T-helper 2 cell treated with Interferon-gamma antibody and Interleukin-4, amounts not matched to agents 100 ng/mL and 5 ng/mL, for 36 hours (primary cell): ENCODE measurements around the gene ASCC1. TPM values are rescaled to one million over a fixed set of nuclear protein-coding genes. Genes with fewer than 3 reads are reported as not detected.
"Not testable (repeated sequence)": the region's sequence is repeated elsewhere in the genome, so short reads cannot be mapped to it uniquely, and the experiment has no call there.

ENCODE experiments used
- intact Hi-C: fragments of 100-400 bp; cut with micrococcal nuclease; formaldehyde crosslinking; loops from one replicate; pipeline ENCODE4 v1.15.1; 2023
- total RNA-seq: library from RNA; stranded (reverse); gene quantifications from 2 replicates; pipeline ENCODE4 v1.2.3, GENCODE V29; 2022

Gene ASCC1
- total RNA-seq, 1 donor from 2014 or later, result 24.3 TPM

GRCh38 chr10:72223743-72224101 is 7.6 kb upstream of the ASCC1 start:
- intact Hi-C loops, result loop anchor here (2.0 kb wide), 2 partner anchors 51 to 175 kb away; no protein-coding TSS in a partner anchor

GRCh38 chr10:72221278-72221677 is 5.2 kb upstream of the ASCC1 start:
- intact Hi-C loops, result no loop called here

GRCh38 chr10:72220637-72221036 is 4.6 kb upstream of the ASCC1 start:
- intact Hi-C loops, result no loop called here

- intact Hi-C loops, result loop anchor here (5.0 kb wide), 1 partner anchor 92 kb away; no protein-coding TSS in a partner anchor
These were observed 3.2 kb upstream of the ASCC1 start for GRCh38 chr10:72219235-72219814.

- intact Hi-C loops, result loop anchor here (5.0 kb wide), 1 partner anchor 91 kb away; no protein-coding TSS in a partner anchor
These were observed 2.6 kb upstream of the ASCC1 start for GRCh38 chr10:72218726-72219125.

- intact Hi-C loops, result loop anchor here (5.0 kb wide), 1 partner anchor 91 kb away; no protein-coding TSS in a partner anchor
These were observed 2.2 kb upstream of the ASCC1 start for GRCh38 chr10:72218325-72218724.

GRCh38 chr10:72211832-72212231 is 4.2 kb downstream of the ASCC1 start:
- intact Hi-C loops, result not testable (repeated sequence)

- intact Hi-C loops, result not testable (repeated sequence)
These were observed 4.7 kb downstream of the ASCC1 start for GRCh38 chr10:72211381-72211780.

- intact Hi-C loops, result not testable (repeated sequence)
These were observed 7.5 kb downstream of the ASCC1 start for GRCh38 chr10:72208526-72208925.

- intact Hi-C loops, result no loop called here
These were observed 9.4 kb downstream of the ASCC1 start for GRCh38 chr10:72206511-72207229.

GRCh38 chr10:72204724-72205123 is 11.4 kb downstream of the ASCC1 start:
- intact Hi-C loops, result no loop called here

- intact Hi-C loops, result no loop called here
These were observed 11.8 kb downstream of the ASCC1 start for GRCh38 chr10:72204296-72204695.

- intact Hi-C loops, result no loop called here
These were observed 14.8 kb downstream of the ASCC1 start for GRCh38 chr10:72201293-72201692.

GRCh38 chr10:72200883-72201282 is 15.2 kb downstream of the ASCC1 start:
- intact Hi-C loops, result no loop called here

- intact Hi-C loops, result no loop called here
These were observed 21.1 kb downstream of the ASCC1 start for GRCh38 chr10:72194949-72195348.

GRCh38 chr10:72186982-72187330 is 29.1 kb downstream of the ASCC1 start:
- intact Hi-C loops, result no loop called here

GRCh38 chr10:72186258-72186981 is 29.7 kb downstream of the ASCC1 start:
- intact Hi-C loops, result no loop called here

GRCh38 chr10:72184156-72184555 is 31.9 kb downstream of the ASCC1 start:
- intact Hi-C loops, result no loop called here

- intact Hi-C loops, result no loop called here
These were observed 38.6 kb downstream of the ASCC1 start for GRCh38 chr10:72177454-72177853.

GRCh38 chr10:72176701-72177100 is 39.4 kb downstream of the ASCC1 start:
- intact Hi-C loops, result no loop called here

- intact Hi-C loops, result no loop called here
These were observed 40.9 kb downstream of the ASCC1 start for GRCh38 chr10:72175149-72175548.

GRCh38 chr10:72174297-72174662 is 41.8 kb downstream of the ASCC1 start:
- intact Hi-C loops, result no loop called here
